HepG2 (cell line): ENCODE measurements around the gene LBR. TPM values are rescaled to one million over a fixed set of nuclear protein-coding genes. Genes with fewer than 3 reads are reported as not detected.
A peak's percentile ranks its signal among the peaks of the same experiment; 100 is the strongest.

Experiments
- ATM ChIP-seq: fragments of 450-650 bp; IDR thresholded peaks from 2 replicates; pipeline ENCODE4 v1.7.1; 2017; ENCODE audit warnings: mild to moderate bottlenecking, borderline replicate concordance
- BHLHE40 ChIP-seq: IDR thresholded peaks from 2 replicates; pipeline ENCODE4 v1.6.1; 2011; ENCODE audit warnings: low read length, improper control_type of control experiment
- CBX5 ChIP-seq: sonication (generic); formaldehyde crosslinking; IDR thresholded peaks from 2 replicates; pipeline ENCODE4 v1.4.0; 2020; ENCODE audit warnings: missing genetic modification reagents, borderline replicate concordance
- KLF13 ChIP-seq: sonication (generic); formaldehyde crosslinking; IDR thresholded peaks from 2 replicates; pipeline ENCODE4 v1.4.0; 2020; ENCODE audit warnings: mild to moderate bottlenecking, missing genetic modification reagents
- MTERF4 ChIP-seq: sonication (generic); formaldehyde crosslinking; IDR thresholded peaks from 2 replicates; pipeline ENCODE4 v1.8.0; 2023; ENCODE audit warnings: mild to moderate bottlenecking, missing genetic modification reagents
- NFYB ChIP-seq: sonication (generic); formaldehyde crosslinking; IDR thresholded peaks from 2 replicates; pipeline ENCODE4 v1.4.0; 2020; ENCODE audit warnings: missing genetic modification reagents
- PHF5A ChIP-seq: IDR thresholded peaks from one replicate; pipeline ENCODE4 v1.6.1; 2018; ENCODE audit warnings: low read depth, missing genetic modification reagents; ENCODE audit not compliant: unreplicated experiment
- POGK ChIP-seq: sonication (generic); formaldehyde crosslinking; conservative IDR thresholded peaks from 2 replicates; pipeline ENCODE4 v1.8.0; 2022; ENCODE audit warnings: mild to moderate bottlenecking, moderate library complexity, missing genetic modification reagents
- PTBP1 ChIP-seq: fragments of 200-400 bp; formaldehyde crosslinking; IDR thresholded peaks from 2 replicates; pipeline ENCODE4 v1.6.1; 2018; ENCODE audit warnings: low read length, low read depth; ENCODE audit not compliant: poor library complexity, severe bottlenecking
- SAFB2 ChIP-seq: sonication (generic); formaldehyde crosslinking; IDR thresholded peaks from 2 replicates; pipeline ENCODE4 v1.5.1; 2020; ENCODE audit warnings: missing genetic modification reagents, low read depth, mild to moderate bottlenecking, borderline replicate concordance
- THAP8 ChIP-seq: sonication (generic); formaldehyde crosslinking; IDR thresholded peaks from 2 replicates; pipeline ENCODE4 v1.5.1; 2020; ENCODE audit warnings: missing genetic modification reagents, mild to moderate bottlenecking, borderline replicate concordance
- ZBTB10 ChIP-seq: sonication (generic); formaldehyde crosslinking; IDR thresholded peaks from 2 replicates; pipeline ENCODE4 v1.4.0; 2020; ENCODE audit warnings: missing genetic modification reagents, borderline replicate concordance
- ZNF251 ChIP-seq: sonication (generic); formaldehyde crosslinking; IDR thresholded peaks from 2 replicates; pipeline ENCODE4 v1.9.0; 2021; ENCODE audit warnings: mild to moderate bottlenecking, missing genetic modification reagents
- ZNF256 ChIP-seq: sonication (generic); formaldehyde crosslinking; conservative IDR thresholded peaks from 2 replicates; pipeline ENCODE4 v1.4.0; 2020; ENCODE audit warnings: missing genetic modification reagents
- ZNF30 ChIP-seq: sonication (generic); formaldehyde crosslinking; IDR thresholded peaks from 2 replicates; pipeline ENCODE4 v1.5.0; 2020; ENCODE audit warnings: mild to moderate bottlenecking, missing genetic modification reagents
- ZNF333 ChIP-seq: sonication (generic); formaldehyde crosslinking; IDR thresholded peaks from 2 replicates; pipeline ENCODE4 v1.4.0; 2020; ENCODE audit warnings: mild to moderate bottlenecking, missing genetic modification reagents, borderline replicate concordance
- ZNF552 ChIP-seq: sonication (generic); formaldehyde crosslinking; IDR thresholded peaks from 2 replicates; pipeline ENCODE4 v1.9.0; 2022; ENCODE audit warnings: missing genetic modification reagents, mild to moderate bottlenecking, borderline replicate concordance
- ZNF670 ChIP-seq: sonication (generic); formaldehyde crosslinking; IDR thresholded peaks from 2 replicates; pipeline ENCODE4 v1.8.0; 2022; ENCODE audit warnings: mild to moderate bottlenecking, missing genetic modification reagents, borderline replicate concordance
- ZXDC ChIP-seq: sonication (generic); formaldehyde crosslinking; IDR thresholded peaks from 2 replicates; pipeline ENCODE4 v1.5.0; 2020; ENCODE audit warnings: mild to moderate bottlenecking, missing genetic modification reagents
- polyA plus RNA-seq, 8 experiments: library from polyadenylated mRNA; depleted of rRNA in 3 of 8; stranded (reverse) in 7 of 8; unstranded in 1 of 8; fragments of >200 nt; fragmentation: Illumina TruSeq in 4 of 8; extraction: Trizol in 4 of 8; gene quantifications; 2 replicates each; pipeline versions ENCODE4 v1.2.1 to v1.2.3, GENCODE V29; 2011 to 2016; ENCODE audit warnings: low read depth in 4 of 8, missing spikeins in 1 of 8, mixed read lengths in 1 of 8; ENCODE audit not compliant: insufficient read depth in 1 of 8
- total RNA-seq, 5 experiments: library from RNA; depleted of rRNA; stranded (reverse); fragments of >200 nt; fragmentation: Illumina TruSeq; extraction: Trizol; gene quantifications; 2 replicates each; pipeline ENCODE4 v1.2.3, GENCODE V29; 2016; ENCODE audit warnings: low read depth in 1 of 5

The LBR gene
- total and polyA plus RNA-seq, 2 of the 13 experiments (the other 11 are each of a cell fraction or from before 2014, with no cell fraction given) = 38.9 to 76.7 TPM

- no peak for TF ChIP-seq ZXDC
- no peak for TF ChIP-seq ZBTB10 (CRISPR knock-in tag)
- no peak for TF ChIP-seq PTBP1
- TF ChIP-seq ZNF256 = no peak
- TF ChIP-seq CBX5 (CRISPR knock-in tag) = no peak
- TF ChIP-seq ZNF251 (CRISPR knock-in tag) = no peak
- TF ChIP-seq BHLHE40 = no peak
- TF ChIP-seq ZNF333 (CRISPR knock-in tag) = no peak
- TF ChIP-seq ATM = no peak
- no peak for TF ChIP-seq KLF13 (CRISPR knock-in tag)
- TF ChIP-seq ZNF552 (CRISPR knock-in tag) = no peak
- 0 out of 2 replicates have a peak, but pooled peaks have one; percentile 22 for TF ChIP-seq ZNF670 (CRISPR knock-in tag)
- TF ChIP-seq THAP8 (CRISPR knock-in tag) = no peak
- TF ChIP-seq ZNF30 (CRISPR knock-in tag) = no peak
- TF ChIP-seq MTERF4 (CRISPR knock-in tag) = no peak
- peak; percentile 57 for TF ChIP-seq NFYB
- no peak for TF ChIP-seq SAFB2 (CRISPR knock-in tag)
- no peak for TF ChIP-seq PHF5A
- no peak for TF ChIP-seq POGK (CRISPR knock-in tag)
Observed at GRCh38 chr1:225441314-225442122, 13.7 kb upstream of the LBR start (continued).
